NCI-H2171 treated with DMSO at 0.1 percent for 48 hours (cell line): ENCODE data around the gene RHEBL1.

Experiments
- DNase-seq: peaks from one replicate; lab custom pipeline; 2025; lab: John Stamatoyannopoulos, UW

The RHEBL1 gene

DNA sequence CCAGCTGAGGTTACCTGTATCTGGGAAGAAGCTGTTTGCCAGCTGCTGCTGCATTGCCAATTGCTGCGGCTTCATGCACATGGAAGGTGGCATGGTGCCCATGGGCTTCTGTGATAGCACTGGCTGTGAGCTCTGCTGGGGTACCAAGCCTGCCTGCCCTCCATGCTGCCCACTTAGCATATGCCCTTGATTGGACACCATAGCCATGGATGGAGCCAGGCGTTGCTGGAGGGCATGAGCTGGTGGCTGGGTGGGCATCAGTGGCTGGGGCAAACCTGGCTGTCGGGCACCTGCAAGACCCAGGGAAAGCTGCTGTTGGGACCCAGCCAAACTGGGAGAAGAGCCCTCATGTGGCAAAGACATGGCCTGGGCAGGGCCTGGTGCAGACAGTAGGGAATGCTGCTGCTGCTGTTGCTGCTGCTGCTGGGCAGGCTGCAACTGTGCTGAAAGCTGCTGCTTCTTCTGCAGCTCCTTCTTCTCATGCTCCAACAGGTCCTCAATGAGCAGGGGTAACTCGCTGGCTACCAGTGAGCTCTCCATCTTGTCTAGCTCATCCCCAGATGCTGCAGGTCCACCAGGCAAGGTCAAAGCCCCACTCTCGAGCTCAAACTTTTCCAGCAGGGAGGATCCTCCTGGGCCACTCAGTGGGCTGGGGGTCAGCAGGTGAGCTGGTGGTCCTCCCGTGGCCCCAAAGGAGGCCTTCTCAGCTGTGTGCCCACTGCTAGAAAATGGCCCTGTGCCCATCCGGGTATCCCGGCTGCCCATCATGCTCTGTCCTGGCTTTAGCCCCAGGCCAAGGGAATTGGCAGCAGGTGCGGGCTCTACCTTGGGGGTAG is 32.5 kb downstream of the RHEBL1 start:
- DNase-seq: no peak

DNA sequence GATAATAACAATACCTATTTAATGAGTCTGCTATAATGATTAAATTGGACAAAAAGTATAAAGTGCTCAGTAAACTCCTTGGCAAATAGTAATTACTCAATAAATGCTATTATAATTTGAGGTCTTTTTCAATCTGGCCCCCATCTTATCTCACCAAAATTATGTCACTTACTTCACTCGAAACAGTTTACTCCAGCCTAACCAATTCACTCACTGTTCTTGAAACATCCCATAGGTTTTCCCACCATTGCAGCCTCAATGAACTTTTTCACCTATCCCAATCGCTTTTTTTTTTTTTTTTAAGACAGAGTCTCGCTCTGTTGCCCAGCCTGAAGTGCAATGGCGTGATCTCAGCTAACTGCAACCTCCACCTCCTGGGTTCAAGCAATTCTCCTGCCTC is 33.8 kb downstream of the RHEBL1 start:
- no peak for DNase-seq

GRCh38 chr12:49034286-49034622 is 35.5 kb downstream of the RHEBL1 start:
- no peak for DNase-seq

- no peak for DNase-seq
Observed at GRCh38 chr12:49033611-49034285, 36.0 kb downstream of the RHEBL1 start.

DNA sequence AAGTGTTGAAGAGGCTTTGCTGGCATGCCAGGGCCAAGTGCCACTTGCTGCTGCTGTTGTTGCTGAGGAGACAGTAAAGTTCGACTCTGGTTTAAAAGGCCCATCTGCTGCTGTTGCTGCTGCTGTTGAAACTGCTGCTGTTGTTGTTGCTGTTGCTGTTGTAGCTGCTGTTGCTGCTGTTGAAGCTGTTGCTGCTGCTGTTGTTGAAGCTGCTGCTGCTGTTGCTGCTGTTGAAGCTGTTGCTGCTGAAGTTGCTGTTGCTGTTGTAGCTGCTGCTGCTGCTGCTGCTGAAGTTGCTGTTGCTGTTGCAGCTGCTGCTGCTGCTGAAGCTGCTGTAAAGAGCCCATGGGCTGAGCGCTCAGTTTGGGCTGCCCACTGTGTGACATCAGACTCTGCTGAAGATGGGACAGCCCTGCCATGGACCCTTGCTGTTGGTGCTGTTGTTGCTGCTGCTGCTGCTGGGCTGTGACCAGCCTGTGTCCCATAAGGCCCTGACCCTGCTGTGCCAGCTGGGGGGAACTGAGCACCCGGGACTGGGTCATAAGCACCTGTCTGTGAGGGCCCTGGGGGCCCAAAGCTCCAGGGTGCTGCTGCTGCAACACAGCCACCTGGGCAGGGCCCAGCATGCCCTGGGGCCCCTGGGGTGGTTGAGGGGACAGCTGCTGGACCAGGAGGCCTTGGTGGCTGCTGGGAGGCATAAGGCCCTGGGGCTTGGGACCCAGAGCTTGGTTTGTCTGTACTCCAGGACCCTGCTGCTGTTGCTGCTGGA is 36.9 kb downstream of the RHEBL1 start:
- no peak for DNase-seq

DNA sequence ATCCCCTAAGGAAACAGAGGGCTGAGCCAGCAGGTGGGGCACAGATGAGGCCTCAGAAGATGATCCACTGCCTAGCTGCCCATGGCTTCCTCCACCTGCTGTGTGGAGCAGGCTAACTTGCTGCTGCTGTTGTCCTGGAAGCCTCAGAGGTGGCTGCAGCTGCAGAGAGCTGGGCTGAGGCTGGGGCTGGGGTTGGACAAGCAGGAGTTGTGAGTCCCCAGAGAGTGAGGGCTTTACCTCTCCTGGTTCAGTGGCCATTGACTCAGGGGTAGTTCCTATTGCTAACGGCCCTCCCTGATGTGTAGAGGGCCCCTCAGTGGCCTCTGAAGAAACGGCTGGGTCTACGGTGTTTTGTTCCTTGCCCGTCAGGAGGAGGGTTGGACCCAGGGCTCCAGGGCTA is 37.5 kb downstream of the RHEBL1 start:
- DNase-seq: no peak

DNA sequence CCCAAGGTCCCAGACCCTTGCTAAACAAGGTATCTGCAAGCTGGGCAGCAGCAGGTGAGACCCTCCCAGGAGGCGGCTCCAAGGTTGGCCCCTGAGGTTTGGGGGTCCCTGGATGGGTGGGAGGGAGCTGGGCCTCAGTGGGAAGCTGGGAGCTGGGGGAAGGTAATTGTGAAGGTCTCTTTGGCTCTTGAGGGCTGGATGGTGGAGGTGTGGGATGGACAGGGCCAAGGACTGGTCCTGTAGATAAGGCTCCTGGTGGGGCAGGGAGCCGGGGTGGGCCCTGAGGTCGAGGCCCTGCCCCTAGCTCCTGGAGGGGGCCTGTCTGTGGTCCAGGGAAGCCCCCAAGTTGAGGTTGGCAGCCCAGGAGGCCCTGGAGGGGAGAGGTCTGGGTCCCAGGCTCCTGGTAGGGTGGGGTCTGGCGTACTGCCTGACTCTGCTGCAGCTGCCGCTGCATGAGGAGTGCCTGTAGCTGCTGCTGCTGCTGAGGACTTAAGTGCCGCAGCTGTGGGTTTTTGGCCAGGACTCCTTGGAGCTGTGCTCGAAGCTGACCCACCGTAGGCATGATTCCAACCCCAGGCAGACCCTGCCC is 38.1 kb downstream of the RHEBL1 start:
- no peak for DNase-seq

DNA sequence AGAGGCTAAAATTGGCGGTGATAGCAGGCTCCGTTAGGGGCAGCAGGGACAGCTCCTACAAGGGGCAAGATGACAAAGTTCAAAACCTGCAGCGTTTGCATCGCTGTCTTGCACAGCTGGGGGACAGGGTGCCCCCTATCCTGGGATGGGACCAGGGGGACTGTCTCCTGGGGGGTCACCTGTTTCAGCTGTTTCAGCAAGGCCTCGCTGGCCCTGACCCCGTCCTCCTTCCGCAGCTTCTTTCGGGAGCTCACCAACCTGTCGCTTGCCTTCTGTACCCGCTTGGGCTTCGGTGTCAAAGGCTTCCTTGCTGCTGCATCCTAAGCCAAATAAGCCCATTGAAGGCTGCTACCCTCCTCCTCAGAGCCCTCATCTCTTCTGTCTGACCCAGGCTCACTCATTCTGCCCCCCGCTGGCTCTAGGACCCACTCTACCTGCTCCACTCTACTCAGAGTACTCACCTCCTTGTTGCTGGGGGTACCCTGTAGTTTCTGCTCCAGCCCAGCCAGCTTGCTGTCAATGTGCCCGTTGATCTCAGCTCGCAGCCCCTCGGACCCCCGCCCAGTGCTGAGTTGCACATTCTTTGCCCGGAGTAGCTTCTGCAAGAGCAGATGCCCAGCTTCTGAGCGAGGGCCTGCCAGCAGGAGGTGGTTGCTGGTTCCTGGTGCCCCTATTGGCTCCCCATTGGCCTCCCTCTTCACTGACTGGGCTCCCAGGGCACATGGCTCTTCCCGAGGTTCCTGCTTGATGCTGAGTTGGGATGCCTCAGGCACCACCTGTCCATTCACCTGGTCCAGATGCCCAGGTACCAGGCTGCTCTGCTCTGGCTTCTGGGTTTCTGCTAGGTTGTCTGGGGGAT is 38.8 kb downstream of the RHEBL1 start:
- DNase-seq: no peak

- DNase-seq: no peak
Observed at GRCh38 chr12:49030119-49030518, 39.7 kb downstream of the RHEBL1 start.

GRCh38 chr12:49028666-49029275 is 41.0 kb downstream of the RHEBL1 start:
- no peak for DNase-seq

- DNase-seq: no peak
Observed at GRCh38 chr12:49027846-49028555, 41.8 kb downstream of the RHEBL1 start.

GRCh38 chr12:49026678-49027480 is 42.9 kb downstream of the RHEBL1 start:
- DNase-seq: no peak

DNA sequence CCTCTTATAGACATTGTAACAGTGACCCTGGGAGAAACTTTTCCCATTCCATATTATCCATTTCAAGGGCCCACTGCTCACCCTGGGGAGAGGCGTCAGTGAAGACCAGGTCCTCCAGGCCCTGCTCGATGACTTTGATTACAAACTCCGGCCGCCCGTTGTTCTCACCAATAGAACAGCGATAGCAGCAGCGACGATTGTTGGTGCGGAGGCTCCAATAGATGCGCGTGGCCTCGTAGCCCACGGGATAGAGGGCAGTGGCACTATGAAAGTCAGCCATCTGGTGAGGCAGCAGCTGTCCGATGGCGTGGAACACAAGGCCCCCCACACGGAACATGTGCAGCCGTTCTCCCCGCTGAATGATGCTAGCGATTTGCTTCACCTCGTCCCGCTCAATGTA is 43.7 kb downstream of the RHEBL1 start:
- DNase-seq: no peak

GRCh38 chr12:49025463-49025862 is 44.3 kb downstream of the RHEBL1 start:
- DNase-seq: no peak

GRCh38 chr12:49024543-49024942 is 45.2 kb downstream of the RHEBL1 start:
- no peak for DNase-seq

DNA sequence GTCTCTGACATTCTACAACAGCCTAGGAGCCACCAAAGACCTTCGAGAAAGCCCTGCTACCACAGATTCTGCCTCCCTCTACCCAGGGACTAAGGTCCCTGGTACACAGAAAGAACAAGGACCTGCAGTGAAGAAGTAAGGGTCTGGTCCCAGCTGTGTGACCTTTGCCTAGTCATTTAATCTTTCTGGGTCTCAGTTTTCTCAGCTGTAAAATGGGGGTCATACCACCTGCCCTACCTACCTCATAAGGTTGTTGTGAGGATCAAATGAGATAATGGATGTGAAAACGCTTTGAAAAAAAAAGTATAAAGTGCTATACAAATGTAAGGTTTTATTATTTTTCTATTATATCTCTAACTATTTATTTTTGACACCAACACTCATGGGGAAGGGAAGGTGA is 46.0 kb downstream of the RHEBL1 start:
- no peak for DNase-seq

- DNase-seq: no peak
Observed at GRCh38 chr12:49022558-49023178, 47.1 kb downstream of the RHEBL1 start.

DNA sequence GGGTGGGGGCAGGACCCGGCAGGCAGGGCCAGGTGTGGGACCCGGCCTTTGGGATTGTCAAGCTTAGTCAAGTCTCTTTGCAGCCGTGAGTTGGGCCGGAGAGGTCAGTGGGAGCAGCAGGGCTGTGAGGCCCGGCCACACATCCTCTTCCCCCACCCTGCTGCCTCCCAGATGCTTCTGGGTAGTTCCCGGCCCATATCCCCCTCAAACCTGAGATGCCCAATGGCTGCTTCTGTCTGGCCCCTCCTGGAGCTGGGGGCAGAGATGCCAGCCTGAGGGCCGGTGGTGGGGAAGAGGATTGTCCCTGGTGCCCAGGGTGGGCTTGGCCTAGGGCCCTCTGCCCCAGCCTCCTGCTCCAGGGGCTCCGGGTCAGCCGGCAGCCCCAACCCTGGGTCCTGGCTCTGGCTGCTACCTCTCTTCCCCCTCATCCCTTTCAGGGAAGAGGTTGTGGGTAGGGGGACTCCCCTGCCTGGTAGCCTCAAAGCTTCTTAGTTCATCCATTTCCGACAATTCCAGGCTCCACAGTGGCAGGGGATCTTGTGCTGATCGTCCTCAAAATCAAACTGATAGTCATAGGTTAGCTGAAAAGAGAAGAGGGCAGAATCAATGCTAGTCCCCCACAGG is 48.4 kb downstream of the RHEBL1 start:
- no peak for DNase-seq

DNA sequence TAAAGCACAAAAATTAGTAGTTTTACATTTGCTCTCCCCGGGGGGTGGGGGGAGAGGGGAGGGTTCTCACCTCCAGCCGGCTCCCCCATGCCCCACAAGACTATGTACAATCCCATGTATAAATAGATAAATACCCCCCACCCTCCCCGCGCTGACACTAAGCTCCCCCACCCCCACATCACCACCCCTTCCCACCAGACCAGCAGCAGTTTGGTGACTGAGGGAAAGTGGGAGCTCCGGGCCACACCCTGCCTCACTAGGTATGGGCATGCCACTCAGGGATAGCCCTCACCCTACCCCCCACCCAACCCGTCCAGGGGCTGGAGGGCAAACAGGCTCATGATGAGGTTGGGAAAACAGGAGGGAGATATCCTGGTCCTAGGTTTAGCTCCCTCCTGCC is 49.3 kb downstream of the RHEBL1 start:
- DNase-seq: no peak
